H9 (cell line): ENCODE measurements around the gene PPFIBP1. TPM values are rescaled to one million over a fixed set of nuclear protein-coding genes. Genes with fewer than 3 reads are reported as not detected.

Source experiments
- DNase-seq: peaks from one replicate; pipeline ENCODE4 v3.0.0-alpha.2; 2017
- H2AFZ ChIP-seq: one replicate; pipeline ENCODE4 v1.6.1; 2013; ENCODE audit warnings: mild to moderate bottlenecking, low read length, control low read depth, moderate library complexity
- H2AK5ac ChIP-seq: 2 replicates; pipeline ENCODE4 v1.6.1; 2013; ENCODE audit warnings: low read length, control low read depth, mixed read lengths; ENCODE audit not compliant: insufficient read length
- H2BK120ac ChIP-seq: one replicate; pipeline ENCODE4 v1.6.1; 2013; ENCODE audit warnings: low read depth, mild to moderate bottlenecking, low read length, control low read depth, inconsistent platforms; ENCODE audit not compliant: poor library complexity, severe bottlenecking
- H2BK12ac ChIP-seq: 2 replicates; pipeline ENCODE4 v1.6.1; 2013; ENCODE audit warnings: low read length, control low read depth, mixed read lengths, low read depth; ENCODE audit not compliant: insufficient read length
- H2BK15ac ChIP-seq: 2 replicates; pipeline ENCODE4 v1.6.1; 2013; ENCODE audit warnings: low read depth, low read length, control low read depth
- H2BK20ac ChIP-seq: one replicate; pipeline ENCODE4 v1.6.1; 2013; ENCODE audit warnings: low read depth, mild to moderate bottlenecking, low read length, control low read depth, inconsistent platforms; ENCODE audit not compliant: poor library complexity, severe bottlenecking
- H2BK5ac ChIP-seq: 2 replicates; pipeline ENCODE4 v1.6.1; 2013; ENCODE audit warnings: low read length, control low read depth, mixed read lengths; ENCODE audit not compliant: insufficient read length
- H3K14ac ChIP-seq: 2 replicates; pipeline ENCODE4 v1.6.1; 2013; ENCODE audit warnings: low read length, control low read depth; ENCODE audit not compliant: insufficient read depth
- H3K18ac ChIP-seq: 2 replicates; pipeline ENCODE4 v1.6.1; 2013; ENCODE audit warnings: low read depth, mild to moderate bottlenecking, mixed read lengths, low read length, control low read depth; ENCODE audit not compliant: insufficient read length
- H3K23ac ChIP-seq: 2 replicates; pipeline ENCODE4 v1.6.1; 2013; ENCODE audit warnings: low read length, control low read depth, mixed read lengths, low read depth; ENCODE audit not compliant: insufficient read length
- H3K23me2 ChIP-seq: 2 replicates; pipeline ENCODE4 v1.6.1; 2013; ENCODE audit warnings: low read depth, mild to moderate bottlenecking, mixed read lengths, low read length, control low read depth; ENCODE audit not compliant: insufficient read length, poor library complexity, severe bottlenecking
- H3K27ac ChIP-seq: 2 replicates; pipeline ENCODE4 v1.5.1; 2013; ENCODE audit warnings: low read length, control low read depth, mixed read lengths, low read depth; ENCODE audit not compliant: insufficient read length
- H3K27me3 ChIP-seq: 2 replicates; pipeline ENCODE4 v1.6.1; 2013; ENCODE audit warnings: low read length, control low read depth, inconsistent platforms; ENCODE audit not compliant: insufficient read depth
- H3K4ac ChIP-seq: 2 replicates; pipeline ENCODE4 v1.6.1; 2013; ENCODE audit warnings: low read depth, mild to moderate bottlenecking, control low read depth, inconsistent platforms, low read length, moderate library complexity
- H3K4me1 ChIP-seq: 2 replicates; pipeline ENCODE4 v1.6.1; 2013; ENCODE audit warnings: low read length, control low read depth, inconsistent platforms; ENCODE audit not compliant: insufficient read depth
- H3K4me2 ChIP-seq: 2 replicates; pipeline ENCODE4 v1.6.1; 2013; ENCODE audit warnings: low read length, control low read depth, mixed read lengths; ENCODE audit not compliant: insufficient read length, insufficient read depth
- H3K56ac ChIP-seq: 2 replicates; pipeline ENCODE4 v1.6.1; 2013; ENCODE audit warnings: low read depth, mild to moderate bottlenecking, mixed read lengths, low read length, control low read depth; ENCODE audit not compliant: insufficient read length
- H3K79me1 ChIP-seq: 2 replicates; pipeline ENCODE4 v1.6.1; 2013; ENCODE audit warnings: low read depth, mild to moderate bottlenecking, moderate library complexity, low read length, control low read depth, inconsistent platforms; ENCODE audit not compliant: insufficient read depth, poor library complexity, severe bottlenecking
- H3K79me2 ChIP-seq: 2 replicates; pipeline ENCODE4 v1.6.1; 2013; ENCODE audit warnings: low read length, control low read depth, inconsistent platforms; ENCODE audit not compliant: insufficient read depth
- H3K9ac ChIP-seq: 2 replicates; pipeline ENCODE4 v1.6.1; 2013; ENCODE audit warnings: low read length, control low read depth, mixed read lengths; ENCODE audit not compliant: insufficient read length; ENCODE audit errors: extremely low read depth
- H3K9me3 ChIP-seq: one replicate; pipeline ENCODE4 v1.6.1; 2013; ENCODE audit warnings: low read depth, low read length, inconsistent platforms; ENCODE audit not compliant: control insufficient read depth
- H3T11ph ChIP-seq: one replicate; pipeline ENCODE4 v1.6.1; 2013; ENCODE audit warnings: mild to moderate bottlenecking, low read length, control low read depth, inconsistent platforms
- H4K20me1 ChIP-seq: one replicate; pipeline ENCODE4 v1.6.1; 2013; ENCODE audit not compliant: control insufficient read depth, insufficient read length, insufficient read depth
- H4K5ac ChIP-seq: 2 replicates; pipeline ENCODE4 v1.6.1; 2013; ENCODE audit warnings: low read depth, mild to moderate bottlenecking, mixed read lengths, low read length, control low read depth; ENCODE audit not compliant: insufficient read length
- H4K8ac ChIP-seq: replicated peaks from 2 replicates; pipeline ENCODE4 v1.6.1; 2013; ENCODE audit warnings: low read length, control low read depth, mixed read lengths, low read depth; ENCODE audit not compliant: insufficient read length
- H4K91ac ChIP-seq: 2 replicates; pipeline ENCODE4 v1.6.1; 2013; ENCODE audit warnings: low read depth, mild to moderate bottlenecking, moderate library complexity, mixed read lengths, low read length, control low read depth; ENCODE audit not compliant: insufficient read length
- H3K27ac Mint-ChIP-seq, 3 experiments: 2 replicates in 2 of 3; 3 replicates in 1 of 3; pipeline ENCODE4 v1.8.0; 2020 to 2021; ENCODE audit warnings: mixed read lengths in 3 of 3, mild to moderate bottlenecking in 1 of 3, moderate library complexity in 1 of 3
- H3K27me3 Mint-ChIP-seq: 2 replicates; pipeline ENCODE4 v1.8.0; 2021; ENCODE audit warnings: low read depth, mild to moderate bottlenecking, moderate library complexity, mixed read lengths
- H3K36me3 Mint-ChIP-seq, 3 experiments: 2 replicates in 2 of 3; 3 replicates in 1 of 3; pipeline ENCODE4 v1.8.0; 2020 to 2021; ENCODE audit warnings: low read depth in 3 of 3, mixed read lengths in 3 of 3; ENCODE audit not compliant: insufficient read depth in 1 of 3
- H3K4me1 Mint-ChIP-seq, 2 experiments: 2 replicates each; pipeline ENCODE4 v1.8.0; 2020; ENCODE audit warnings: mixed read lengths in 2 of 2
- H3K4me3 Mint-ChIP-seq, 2 experiments: 2 replicates in 1 of 2; 3 replicates in 1 of 2; pipeline ENCODE4 v1.8.0; 2020 to 2021; ENCODE audit warnings: mild to moderate bottlenecking in 2 of 2, mixed read lengths in 2 of 2, moderate library complexity in 1 of 2
- H3K9me3 Mint-ChIP-seq, 2 experiments: 2 replicates in 1 of 2; 3 replicates in 1 of 2; pipeline ENCODE4 v1.8.0; 2020; ENCODE audit warnings: mild to moderate bottlenecking in 2 of 2, mixed read lengths in 2 of 2, moderate library complexity in 1 of 2
- CTCF ChIP-seq: fragments of 200-600 bp; sonication (generic); conservative IDR thresholded peaks from 3 replicates; pipeline ENCODE4 v1.8.0; 2021; ENCODE audit warnings: antibody characterized with exemption, mild to moderate bottlenecking
- WGBS: extraction: QIAGEN DNeasy Blood & Tissue Kit; methylation state at CpG from one replicate; pipeline ENCODE4 v1.1.7; 2013; ENCODE audit warnings: missing lambda C conversion rate, low lambda C conversion rate, mixed read lengths; ENCODE audit not compliant: insufficient read length; ENCODE audit errors: extremely low coverage; 5-methylcytosine and 5-hydroxymethylcytosine counted together
- total RNA-seq: library from RNA; stranded (reverse); gene quantifications from 2 replicates; pipeline ENCODE4 v1.2.1, GENCODE V29; 2021

The PPFIBP1 gene
- total RNA-seq, 1 experiment from 2014 or later = 29.2 TPM

- no peak overlapping the region for H3K14ac ChIP-seq
- no peak overlapping the region for H3K4me2 ChIP-seq
- Mint-ChIP-seq H3K27ac (peak overlapping the region in 1 of 3 experiments; percentile 11; a peak in 1 of 7 replicates), H3K4me3 (no peak overlapping the region), H3K4me1 (peaks cover 24 to 33% of the 10 kb centered on the region in 2 experiments), H3K9me3 (peaks cover 0 to 3% of the 10 kb centered on the region in 2 experiments; a peak in 1 of 5 replicates), H3K36me3 (peaks cover 4 to 7% (median 4%) of the 10 kb centered on the region in 3 experiments; a peak in 4 of 7 replicates), H3K27me3 (peaks cover 1% of the 10 kb centered on the region; the same call in 1 of the 2 replicates)
- no peak overlapping the region for H3K23ac ChIP-seq
- H3K27ac ChIP-seq = no peak overlapping the region
- no peaks in the 10 kb centered on the region for H3K79me1 ChIP-seq
- H3K4ac ChIP-seq = no peak overlapping the region
- H2BK5ac ChIP-seq = no peak overlapping the region
- no peaks in the 10 kb centered on the region for H3K79me2 ChIP-seq
- no peak overlapping the region for H3T11ph ChIP-seq
- TF ChIP-seq CTCF = no peak
- no peak overlapping the region for H2AK5ac ChIP-seq
- no peak overlapping the region for H4K8ac ChIP-seq
- H4K5ac ChIP-seq = no peak overlapping the region
- no peak overlapping the region for H3K18ac ChIP-seq
- H3K4me1 ChIP-seq = no peaks in the 10 kb centered on the region; the same call in 1 of the 2 replicates
- no CpG with 5 or more reads among the region's 9 CpGs for WGBS
- H3K9ac ChIP-seq = no peak overlapping the region
- no peak overlapping the region for H2BK20ac ChIP-seq
- no peaks in the 10 kb centered on the region for H3K23me2 ChIP-seq
- no peak overlapping the region for H4K91ac ChIP-seq
- no peaks in the 10 kb centered on the region for H3K27me3 ChIP-seq
- no peaks in the 10 kb centered on the region for H3K9me3 ChIP-seq
- no peak overlapping the region for H2AFZ ChIP-seq
- no peak for DNase-seq
- H4K20me1 ChIP-seq = no peaks in the 10 kb centered on the region
- H2BK15ac ChIP-seq = no peak overlapping the region
- H2BK120ac ChIP-seq = no peak overlapping the region
- H2BK12ac ChIP-seq = no peak overlapping the region
- H3K56ac ChIP-seq = no peak overlapping the region
Measured at GRCh38 chr12:27545665-27546064, 21.7 kb downstream of the PPFIBP1 start.
